ENCODE measurements around the gene CNKSR3.

Gene CNKSR3

GRCh38 chr6:154383273-154383672 is 127.2 kb downstream of the CNKSR3 start:
- no peak for DNase-seq (ENCODE audit: low read depth in 2 of 2)

DNA sequence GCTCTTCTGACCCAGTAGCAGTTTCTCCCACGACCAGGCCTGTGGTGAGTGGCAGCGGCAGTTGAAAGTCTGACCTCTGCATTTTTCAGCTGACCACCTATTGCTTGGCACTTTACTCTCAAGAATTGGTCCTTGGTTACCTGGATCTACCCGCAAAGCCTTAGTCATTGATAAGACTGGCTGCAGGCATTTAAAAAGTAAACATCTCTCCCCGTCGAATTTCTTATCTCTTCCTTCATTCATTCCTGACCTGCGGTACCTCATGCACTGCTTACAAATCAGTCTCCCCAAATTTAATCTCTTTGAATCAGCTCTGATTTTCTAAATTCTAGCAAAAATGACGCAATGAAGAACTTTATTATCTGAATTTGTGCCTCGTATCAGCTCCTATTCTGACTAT is 127.7 kb downstream of the CNKSR3 start:
- no peak for DNase-seq (ENCODE audit: low read depth in 2 of 2)

- no peak for DNase-seq (ENCODE audit: low read depth in 2 of 2)
Measured at GRCh38 chr6:154381548-154381947, 128.9 kb downstream of the CNKSR3 start.

- no peak for DNase-seq (ENCODE audit: low read depth in 2 of 2)
Measured at GRCh38 chr6:154380741-154381140, 129.7 kb downstream of the CNKSR3 start.

GRCh38 chr6:154379585-154379984 is 130.9 kb downstream of the CNKSR3 start:
- DNase-seq (ENCODE audit: low read depth in 2 of 2) = no peak

DNA sequence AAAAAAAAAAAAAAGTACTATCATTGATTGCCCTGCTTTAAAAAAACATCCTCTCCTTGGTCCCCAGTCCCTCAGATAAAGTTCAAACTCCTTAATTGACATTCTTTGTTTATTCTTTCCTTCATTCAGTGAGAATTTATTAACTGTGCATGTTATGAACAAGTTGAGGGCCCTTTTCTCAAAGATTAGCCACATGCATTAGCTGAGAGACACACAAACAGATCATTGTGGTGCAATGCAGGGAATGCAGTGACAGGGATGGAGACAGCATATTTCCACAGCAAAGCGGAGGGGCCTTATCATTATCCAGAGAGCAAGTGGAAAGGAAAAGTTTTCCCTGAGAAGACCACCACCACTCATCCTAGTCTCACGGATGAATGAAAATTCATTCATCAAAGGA is 132.0 kb downstream of the CNKSR3 start:
- no peak for DNase-seq (ENCODE audit: low read depth in 2 of 2)

GRCh38 chr6:154377726-154378125 is 132.8 kb downstream of the CNKSR3 start:
- DNase-seq (ENCODE audit: low read depth in 2 of 2) = no peak

GRCh38 chr6:154373971-154374370 is 136.5 kb downstream of the CNKSR3 start:
- DNase-seq (ENCODE audit: low read depth in 2 of 2) = no peak

DNA sequence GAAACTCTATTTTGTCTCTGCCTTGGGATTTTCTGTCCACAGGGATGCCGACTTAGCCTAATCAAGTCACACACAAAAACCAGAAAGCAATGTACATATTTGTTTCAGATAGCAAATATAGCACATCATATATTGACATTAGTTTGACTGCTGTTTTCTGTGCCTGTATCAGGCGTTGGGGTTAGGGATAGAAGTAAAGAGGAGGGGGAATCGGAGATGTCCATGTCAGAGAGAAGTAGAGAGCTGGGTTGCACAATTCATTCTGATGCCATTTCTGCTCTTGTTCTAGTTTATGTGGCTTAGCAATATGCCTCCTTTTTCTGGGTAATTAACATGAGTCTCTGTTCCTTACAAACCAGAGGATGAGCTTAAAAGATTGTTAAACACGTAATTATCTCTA is 139.2 kb downstream of the CNKSR3 start:
- DNase-seq (ENCODE audit: low read depth in 2 of 2) = no peak

- DNase-seq (ENCODE audit: low read depth in 2 of 2) = no peak
Measured at GRCh38 chr6:154370545-154370944, 139.9 kb downstream of the CNKSR3 start.

DNA sequence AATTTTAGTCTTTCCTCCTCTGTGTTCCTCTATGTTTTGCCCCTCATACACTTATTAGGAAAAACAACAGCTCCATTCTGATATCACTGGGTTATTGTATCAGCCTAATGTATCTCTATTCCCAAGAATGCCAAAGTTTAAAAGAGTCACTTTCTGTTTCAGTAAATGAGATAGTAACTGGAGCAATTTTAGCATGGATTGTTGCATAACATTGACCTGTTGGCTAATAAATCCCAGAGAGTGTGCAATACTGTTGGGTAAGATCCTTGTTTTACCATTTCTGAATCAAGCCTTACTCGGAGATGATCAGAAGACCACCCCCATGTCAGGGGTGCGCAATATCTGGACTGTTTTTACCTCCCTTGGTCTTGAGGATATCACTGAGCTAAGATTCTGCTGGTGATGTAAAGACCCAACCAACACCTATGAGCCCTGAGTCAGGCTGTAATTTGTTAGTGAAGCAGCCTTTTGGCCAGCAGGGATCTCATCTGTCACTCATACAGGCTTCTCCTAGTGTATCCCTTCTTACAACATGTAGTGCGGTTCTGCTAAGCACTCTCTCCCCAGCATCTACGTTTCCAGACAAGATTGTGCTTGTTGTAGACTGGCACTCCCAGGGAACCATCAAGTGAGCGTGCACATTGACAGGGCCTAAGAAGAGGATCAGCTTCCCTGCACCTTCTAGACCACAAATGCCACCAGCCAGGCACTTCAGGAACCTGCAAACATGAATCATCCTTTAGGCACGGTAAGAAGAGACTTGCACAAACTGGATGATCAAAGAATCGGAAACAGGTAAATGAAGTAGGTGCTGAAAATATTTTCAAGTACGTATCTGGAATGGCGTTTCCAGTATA is 142.4 kb downstream of the CNKSR3 start:
- no peak for DNase-seq (ENCODE audit: low read depth in 2 of 2)

DNA sequence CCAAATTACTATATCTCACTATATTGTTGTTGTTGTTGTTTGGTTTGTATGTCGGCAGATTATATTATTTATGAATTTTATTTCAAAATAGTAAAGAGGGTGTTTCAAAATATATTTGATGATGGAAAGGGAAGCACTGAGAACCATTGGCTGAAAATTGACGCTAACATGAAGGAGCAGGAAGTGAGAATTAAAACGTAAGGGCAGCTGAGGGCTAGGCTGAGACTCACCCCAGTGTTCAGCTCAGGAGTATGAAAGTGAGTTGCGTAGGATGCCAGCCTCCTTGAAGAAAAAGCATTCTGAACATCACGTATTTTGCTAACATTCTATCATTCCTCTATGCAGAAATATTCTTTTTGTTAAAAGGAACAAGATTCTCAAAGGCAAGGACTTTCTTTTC is 143.1 kb downstream of the CNKSR3 start:
- DNase-seq (ENCODE audit: low read depth in 2 of 2) = no peak

GRCh38 chr6:154363821-154364220 is 146.7 kb downstream of the CNKSR3 start:
- no peak for DNase-seq (ENCODE audit: low read depth in 2 of 2)

GRCh38 chr6:154361476-154361875 is 149.0 kb downstream of the CNKSR3 start:
- DNase-seq (ENCODE audit: low read depth in 2 of 2) = no peak

DNA sequence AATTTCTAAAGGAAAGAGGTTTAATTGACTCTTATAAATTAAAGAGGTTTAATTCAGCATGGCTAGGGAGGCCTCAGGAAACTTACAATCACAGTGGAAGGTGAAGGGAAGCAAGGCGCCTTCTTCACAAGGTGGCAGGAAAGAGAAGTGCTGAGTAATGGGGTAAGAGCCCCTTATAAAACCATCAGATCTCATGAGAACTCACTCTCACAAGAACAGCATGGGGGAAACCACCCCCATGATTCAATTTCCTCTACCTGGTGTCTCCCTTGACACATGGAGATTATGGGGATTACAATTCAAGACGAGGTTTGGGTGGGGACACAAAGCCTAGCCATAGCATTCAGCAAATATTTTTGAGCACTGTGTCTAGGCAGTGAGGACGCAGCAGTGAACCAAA is 150.0 kb downstream of the CNKSR3 start:
- no peak for DNase-seq (ENCODE audit: low read depth in 2 of 2)

GRCh38 chr6:154359679-154360078 is 150.8 kb downstream of the CNKSR3 start:
- no peak for DNase-seq (ENCODE audit: low read depth in 2 of 2)

DNA sequence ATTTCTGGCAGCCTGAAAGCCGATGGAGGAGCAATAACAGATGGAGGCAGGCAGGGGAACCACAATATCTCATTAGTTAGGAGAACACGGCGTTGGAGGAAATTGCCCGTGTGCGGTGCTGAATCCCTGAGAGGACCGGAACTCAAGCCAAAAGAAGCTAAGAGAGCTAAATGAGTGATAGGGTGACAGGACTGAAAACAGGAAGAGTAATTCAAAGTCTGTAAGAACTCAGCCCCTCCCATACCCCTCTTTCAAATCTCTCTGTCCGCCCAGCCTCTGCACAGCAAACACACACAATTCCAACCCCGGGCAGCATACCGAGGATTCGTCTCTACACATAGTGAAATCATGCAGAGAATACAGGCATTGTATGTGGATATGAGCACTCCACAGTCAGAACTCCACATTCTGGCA is 151.3 kb downstream of the CNKSR3 start:
- DNase-seq (ENCODE audit: low read depth in 2 of 2) = no peak

- no peak for DNase-seq (ENCODE audit: low read depth in 2 of 2)
Measured at GRCh38 chr6:154358019-154358545, 152.4 kb downstream of the CNKSR3 start.

DNA sequence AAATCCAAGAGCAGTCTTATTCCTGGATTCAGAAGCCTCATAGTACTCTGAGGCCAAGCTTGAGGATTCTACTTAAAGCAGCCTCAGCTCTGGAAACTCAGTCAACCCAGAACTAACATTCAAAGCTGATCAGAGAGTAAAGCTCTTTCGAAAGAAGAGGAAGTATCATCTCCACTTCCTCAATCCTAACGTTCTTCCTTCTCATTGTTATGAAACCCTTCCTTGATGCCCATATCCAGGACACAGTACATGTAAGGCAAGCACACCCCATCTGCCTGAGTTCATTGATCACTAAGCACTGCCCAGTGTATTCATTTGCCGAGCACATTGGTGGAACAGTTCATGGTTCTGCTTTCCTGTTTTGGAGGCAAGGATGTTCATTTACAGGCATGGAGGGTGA is 153.8 kb downstream of the CNKSR3 start, which contains the start of gene IPCEF1:
Gene IPCEF1, minus strand, starts transcription at position 114 of the 400 bp plus-strand sequence. CDS start 90,856 bp downstream, outside the sequence.
- DNase-seq (ENCODE audit: low read depth in 2 of 2) = no peak

DNA sequence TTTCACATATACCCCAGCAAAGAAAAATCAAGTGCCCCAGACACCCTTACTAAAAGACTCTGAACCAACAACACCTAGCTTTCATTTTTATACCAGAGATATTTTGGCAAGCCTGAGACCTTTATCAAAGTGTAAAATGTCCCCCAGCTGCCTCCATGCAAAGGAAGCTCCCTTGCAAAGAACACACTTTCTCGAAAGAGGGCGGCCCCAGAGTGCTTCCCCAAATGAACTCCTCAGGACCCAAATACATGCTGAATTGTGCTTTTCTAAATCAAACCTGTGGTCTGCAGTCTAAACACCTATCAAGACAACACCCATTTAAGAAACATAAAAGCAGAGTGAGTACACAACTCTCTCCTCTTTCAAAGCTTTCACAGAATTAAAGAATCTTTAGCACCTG is 154.4 kb downstream of the CNKSR3 start:
- no peak for DNase-seq (ENCODE audit: low read depth in 2 of 2)

DNA sequence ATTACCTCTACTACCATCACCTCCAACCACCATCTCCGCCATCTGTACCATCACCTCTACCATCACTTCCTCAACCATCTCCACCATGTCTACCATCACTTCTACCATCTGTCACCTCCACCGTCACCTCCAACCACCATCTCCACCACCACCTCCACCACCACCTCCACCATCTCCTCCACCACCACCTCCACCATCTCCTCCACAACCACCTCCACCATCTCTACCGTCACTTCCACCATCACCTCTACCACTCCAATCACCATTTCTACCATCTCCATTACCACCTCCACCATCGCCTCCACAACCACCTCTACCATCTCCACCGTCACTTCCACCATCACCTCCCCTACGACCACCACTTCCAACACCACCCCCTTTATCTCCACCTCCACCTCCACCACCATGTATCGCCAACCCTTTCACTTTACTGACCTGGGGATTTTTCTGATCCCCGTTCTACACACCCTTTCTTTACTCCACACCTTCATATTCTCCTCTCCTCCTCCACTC is 156.2 kb downstream of the CNKSR3 start:
- DNase-seq (ENCODE audit: low read depth in 2 of 2) = no peak

DNA sequence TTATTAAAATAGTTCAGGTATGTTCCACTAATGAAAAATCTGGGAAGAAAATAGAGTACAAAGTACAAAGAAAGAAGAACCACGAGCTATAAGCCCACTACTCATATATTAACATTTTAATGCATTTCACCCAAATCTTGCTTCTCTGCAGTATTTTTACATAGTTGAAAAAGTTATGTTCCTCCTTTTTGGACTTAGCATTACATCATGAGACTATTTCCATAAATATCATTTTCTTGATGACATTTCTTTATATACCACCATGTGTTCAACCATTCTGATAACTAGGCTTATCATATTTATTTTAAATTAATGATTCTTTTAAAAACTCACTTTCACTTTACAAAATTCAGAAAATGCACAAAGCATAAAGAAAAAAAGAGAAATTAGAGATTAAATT is 156.9 kb downstream of the CNKSR3 start:
- DNase-seq (ENCODE audit: low read depth in 2 of 2) = no peak

- peak in 1 of 2 experiments; percentile 41 for DNase-seq (ENCODE audit: low read depth in 2 of 2)
Measured at GRCh38 chr6:154352898-154353585, 157.4 kb downstream of the CNKSR3 start.

All from stimulated activated CD4-positive, alpha-beta T cell treated with anti-CD3 and anti-CD28 coated beads, Interleukin-12 subunit alpha, Interleukin-12 subunit beta, amount 100 ng/mL, for 24 hours (primary cell).